Measurements from ENCODE around the gene GLYAT.

The GLYAT gene

DNA sequence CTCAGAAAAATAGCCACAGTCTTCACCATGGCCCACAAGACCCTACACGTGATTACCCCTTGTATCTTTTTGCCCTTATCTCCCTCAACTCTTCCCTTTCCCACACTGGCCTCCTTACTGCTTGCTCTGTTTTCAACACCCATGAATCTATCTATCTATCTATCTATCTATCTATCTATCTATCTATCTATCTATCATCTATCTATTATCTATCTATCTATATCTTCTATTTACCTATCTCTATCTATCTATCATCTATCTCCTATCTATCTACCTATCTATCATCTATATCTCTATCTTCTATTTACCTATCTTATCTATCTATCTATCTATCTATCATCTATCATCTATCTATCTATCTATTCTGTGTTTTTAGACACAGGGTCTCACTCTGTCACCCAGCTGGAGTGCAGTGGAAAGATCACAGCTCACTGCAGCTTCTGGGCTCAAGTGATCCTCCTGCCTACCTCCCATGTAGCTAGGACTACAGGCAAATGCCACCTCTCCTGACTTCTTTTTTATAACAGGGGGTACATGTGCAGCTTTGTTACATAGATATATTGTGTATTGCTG, 55.1 kb downstream of the GLYAT start:
- no peak for DNase-seq (ENCODE audit: low read depth)

DNA sequence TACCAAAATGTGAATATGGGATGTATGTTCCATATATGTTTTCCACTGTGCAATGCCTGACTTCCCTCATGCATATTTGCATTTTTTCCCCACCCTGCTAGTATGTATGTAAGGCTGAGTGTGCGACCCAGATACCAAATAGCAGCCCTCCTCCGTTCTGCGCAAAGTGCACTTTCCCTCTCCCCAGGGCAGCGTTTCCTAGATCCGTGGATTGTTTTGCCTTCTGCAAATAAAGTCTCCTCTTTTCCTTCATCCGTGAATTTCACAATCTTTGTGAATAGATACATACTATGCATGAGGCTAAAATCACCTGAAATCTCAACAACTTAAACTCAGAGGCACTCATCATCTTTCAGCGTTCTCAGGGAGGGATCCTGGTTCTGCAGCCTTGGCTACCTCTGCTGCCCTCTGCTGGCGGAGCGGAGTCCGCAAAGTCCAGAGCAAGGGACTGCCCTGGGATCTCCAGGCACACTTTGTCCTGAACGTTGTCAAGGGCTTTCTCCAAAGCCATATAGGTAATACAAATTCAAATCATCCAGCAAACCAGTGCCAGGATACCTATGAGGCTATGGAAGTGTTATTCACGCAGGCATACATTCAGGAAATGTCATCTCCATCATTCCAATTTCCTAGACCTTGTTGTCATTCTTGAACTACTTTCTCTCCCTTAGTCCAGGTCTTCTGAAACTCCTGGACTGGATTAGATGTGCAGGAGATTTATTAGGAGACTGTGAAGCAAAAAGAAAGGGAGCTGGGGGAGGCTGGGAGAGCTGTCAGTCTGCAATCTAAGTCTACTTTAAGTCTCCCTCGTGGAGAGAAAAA, 56.2 kb downstream of the GLYAT start:
- peak; percentile 63 for DNase-seq (ENCODE audit: low read depth)

GRCh38 chr11:58674609-58675008, 57.1 kb downstream of the GLYAT start:
- no peak for DNase-seq (ENCODE audit: low read depth)

GRCh38 chr11:58671983-58672633, 59.6 kb downstream of the GLYAT start:
- DNase-seq (ENCODE audit: low read depth), result no peak

DNA sequence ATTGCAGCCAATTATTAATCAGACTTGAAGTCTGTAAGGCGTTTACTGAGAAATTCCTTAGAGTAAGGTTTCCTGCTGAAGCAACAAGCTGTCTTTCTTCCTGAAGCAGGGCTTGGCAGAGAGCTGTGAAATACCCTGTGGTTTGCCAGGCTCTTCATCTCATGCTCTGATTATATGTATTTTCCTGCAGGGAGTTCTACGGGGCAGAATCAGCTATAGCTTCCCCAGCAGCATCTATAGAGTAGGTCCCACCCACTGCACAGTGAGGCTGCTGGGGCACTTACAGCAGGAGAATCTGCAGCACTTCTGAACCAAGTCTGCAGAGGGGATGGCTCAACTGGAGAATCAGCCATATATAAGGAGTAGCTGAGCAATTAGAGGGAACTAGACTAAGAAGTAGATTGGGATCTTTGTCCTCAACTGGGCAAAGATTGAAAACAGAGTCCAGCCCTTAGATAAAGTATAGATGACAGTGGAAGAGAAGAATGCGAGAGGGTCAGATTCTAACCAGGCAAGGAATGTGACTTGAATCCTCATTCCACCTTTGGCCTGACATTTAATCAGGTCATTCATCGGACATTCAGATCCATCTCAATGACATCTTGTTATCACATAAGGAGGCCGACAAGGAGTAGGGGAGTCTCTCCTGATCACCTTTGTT, 71.7 kb downstream of the GLYAT start:
- no peak for DNase-seq (ENCODE audit: low read depth)

DNA sequence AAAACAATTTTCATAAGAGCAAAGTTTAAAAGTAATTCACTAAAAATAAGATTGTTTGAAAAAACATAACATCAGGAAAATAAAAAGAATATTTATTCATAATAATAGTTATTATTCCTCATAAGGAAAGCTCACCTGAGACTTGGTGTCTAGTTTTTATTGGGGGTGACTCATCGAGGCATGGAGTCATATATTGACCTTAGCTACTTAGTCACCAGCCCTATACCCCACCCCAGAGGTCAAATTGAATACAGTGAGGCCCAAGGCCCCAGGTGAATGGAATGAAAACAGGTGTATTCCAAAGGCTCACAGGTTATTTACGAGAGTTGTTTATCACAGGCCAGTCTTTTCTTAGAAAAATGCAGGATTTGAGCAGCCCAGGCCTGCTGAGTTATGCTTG, 72.3 kb downstream of the GLYAT start:
- DNase-seq (ENCODE audit: low read depth), result no peak
